ENCODE results near the gene SERF2. TPM values are rescaled to one million over a fixed set of nuclear protein-coding genes. Genes with fewer than 3 reads are reported as not detected.

The SERF2 gene
- total and polyA plus RNA-seq, 2 of the 13 experiments (the other 11 are each of a cell fraction or from before 2014, with no cell fraction given), result 811 to 1,257 TPM

DNA sequence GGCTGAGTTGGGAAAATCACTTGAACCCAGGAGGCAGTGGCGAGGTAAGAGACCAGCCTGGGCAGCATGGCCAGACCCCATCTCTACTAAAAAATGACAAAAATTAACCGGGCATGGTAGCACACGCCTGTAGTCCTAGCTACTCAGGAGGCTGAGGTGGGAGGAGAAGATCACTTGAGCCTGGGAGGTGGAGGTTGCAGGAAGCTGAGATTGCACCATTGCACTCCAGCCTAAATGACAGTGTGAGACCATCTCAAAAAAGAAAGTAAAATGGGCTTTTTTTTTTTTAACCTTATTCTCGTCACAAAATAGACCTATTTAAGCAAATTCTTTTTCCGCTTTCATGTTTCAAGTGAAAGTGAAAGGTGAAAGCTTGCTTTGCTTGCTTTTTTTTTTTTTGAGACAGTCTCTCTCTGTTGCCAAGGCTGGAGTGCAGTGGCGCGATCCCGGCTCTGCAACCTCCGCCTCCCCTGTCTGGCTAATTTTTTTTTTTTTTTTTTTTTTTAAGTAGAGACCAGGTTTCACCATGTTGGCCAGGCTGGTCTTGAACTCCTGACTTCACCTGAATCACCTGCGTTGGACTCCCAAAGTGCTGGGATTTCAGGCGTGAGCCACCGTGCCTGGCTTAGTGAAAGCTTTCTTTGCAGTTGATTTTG is 42.3 kb upstream of the SERF2 start:
- Histone ChIP-seq H3K27me3 (ENCODE audit: control insufficient read depth in 1 of 2, insufficient read depth in 2 of 2, low read length in 2 of 2) (no peaks in the 10 kb centered on the region; a peak in 1 of 5 replicates), H3K79me2 (ENCODE audit: insufficient read depth, low read length) (peaks cover 76% of the 10 kb centered on the region), H3K27ac (ENCODE audit: extremely low read length, insufficient read depth, low read length) (no peak overlapping the region), H3K9ac (ENCODE audit: insufficient read depth, low read depth, low read length) (no peak overlapping the region), H3K4me3 (replicated peaks in 1 of 3; ENCODE audit: insufficient read depth in 1 of 3, low read depth in 2 of 3, low read length in 3 of 3) (peak overlapping the region in 1 of 3 experiments; percentile 4; a peak in 1 of 6 replicates), H3K4me1 (ENCODE audit: insufficient read depth, low read length) (peaks cover 47% of the 10 kb centered on the region), H3K36me3 (replicated peaks in 1 of 2; ENCODE audit: control insufficient read depth in 1 of 2, insufficient read depth in 2 of 2, low read length in 2 of 2) (peaks cover 5 to 36% of the 10 kb centered on the region in 2 experiments; a peak in 4 of 5 replicates), H4K20me1 (ENCODE audit: insufficient read depth, low read length) (peaks cover 45% of the 10 kb centered on the region), H3K9me3 (ENCODE audit: low read length) (no peaks in the 10 kb centered on the region), H3K4me2 (ENCODE audit: low read depth, low read length) (peak overlapping the region; percentile 53), H2AFZ (ENCODE audit: low read length) (no peak overlapping the region)
- no peak for FAIRE-seq
- no peak for TF ChIP-seq RORA (CRISPR knock-in tag; IDR thresholded peaks at IDR 0.05)
- 0 out of 2 replicates have a peak, but pooled peaks have one; percentile 14 for TF ChIP-seq ZBTB38 (CRISPR knock-in tag; IDR thresholded peaks at IDR 0.05)
- ATAC-seq, result no peak
- CTCF ChIA-PET (ENCODE audit: low intra/inter-chr PET ratio, low total read pairs), result no interaction called here
- in situ Hi-C loops (cut with HindIII; ENCODE audit: extremely low pct_ligation_motif_present, low pct_unique_long_range_greater_than_20kb), result loop anchor here (25.0 kb wide), 1 partner anchor 313 kb away; no protein-coding TSS in a partner anchor
- POLR2A ChIA-PET, result no interaction called here
- 88% methylated on average over 12 of the region's 12 CpGs for WGBS (ENCODE audit: low lambda C conversion rate)
- intact Hi-C loops (cut with micrococcal nuclease; ENCODE audit: unreplicated experiment), result no loop called here
- no TSS peak for BruUV-seq (replicated peaks)
- no peak for DNase-seq (ENCODE audit: low spot score)

DNA sequence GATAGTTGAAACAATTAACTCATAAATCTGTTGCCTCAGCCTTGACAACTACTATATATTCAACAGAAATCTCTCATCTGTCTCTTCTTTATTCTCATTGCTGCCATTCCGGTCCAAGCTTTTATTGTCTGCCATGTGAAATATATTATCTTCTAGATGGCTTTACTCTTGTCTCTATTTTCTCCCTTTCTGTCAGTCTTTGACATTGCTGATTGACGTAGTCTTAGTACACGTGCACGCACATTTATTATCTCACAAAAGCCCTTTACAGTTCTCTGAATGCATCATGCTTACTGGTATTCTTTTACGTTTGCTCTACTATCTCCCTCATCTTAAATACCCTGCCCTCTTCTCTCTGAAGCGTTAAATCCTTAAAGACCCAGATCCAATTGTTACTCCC is 40.2 kb upstream of the SERF2 start:
- ATAC-seq (no peak), DNase-seq (ENCODE audit: low spot score) (no peak), FAIRE-seq (no peak)
- no TSS peak for BruUV-seq (replicated peaks)
- 94% methylated on average over 6 of the region's 6 CpGs for WGBS (ENCODE audit: low lambda C conversion rate)
- no peak overlapping the region for H3K9ac ChIP-seq (ENCODE audit: insufficient read depth, low read depth, low read length)
- POLR2A ChIA-PET, result no interaction called here
- peaks cover 45% of the 10 kb centered on the region for H4K20me1 ChIP-seq (ENCODE audit: insufficient read depth, low read length)
- no peaks in the 10 kb centered on the region; a peak in 1 of 5 replicates for H3K27me3 ChIP-seq (ENCODE audit: control insufficient read depth in 1 of 2, insufficient read depth in 2 of 2, low read length in 2 of 2)
- H3K27ac ChIP-seq (ENCODE audit: extremely low read length, insufficient read depth, low read length), result no peak overlapping the region
- H3K79me2 ChIP-seq (ENCODE audit: insufficient read depth, low read length), result peaks cover 73% of the 10 kb centered on the region
- TF ChIP-seq, protein P1, sequence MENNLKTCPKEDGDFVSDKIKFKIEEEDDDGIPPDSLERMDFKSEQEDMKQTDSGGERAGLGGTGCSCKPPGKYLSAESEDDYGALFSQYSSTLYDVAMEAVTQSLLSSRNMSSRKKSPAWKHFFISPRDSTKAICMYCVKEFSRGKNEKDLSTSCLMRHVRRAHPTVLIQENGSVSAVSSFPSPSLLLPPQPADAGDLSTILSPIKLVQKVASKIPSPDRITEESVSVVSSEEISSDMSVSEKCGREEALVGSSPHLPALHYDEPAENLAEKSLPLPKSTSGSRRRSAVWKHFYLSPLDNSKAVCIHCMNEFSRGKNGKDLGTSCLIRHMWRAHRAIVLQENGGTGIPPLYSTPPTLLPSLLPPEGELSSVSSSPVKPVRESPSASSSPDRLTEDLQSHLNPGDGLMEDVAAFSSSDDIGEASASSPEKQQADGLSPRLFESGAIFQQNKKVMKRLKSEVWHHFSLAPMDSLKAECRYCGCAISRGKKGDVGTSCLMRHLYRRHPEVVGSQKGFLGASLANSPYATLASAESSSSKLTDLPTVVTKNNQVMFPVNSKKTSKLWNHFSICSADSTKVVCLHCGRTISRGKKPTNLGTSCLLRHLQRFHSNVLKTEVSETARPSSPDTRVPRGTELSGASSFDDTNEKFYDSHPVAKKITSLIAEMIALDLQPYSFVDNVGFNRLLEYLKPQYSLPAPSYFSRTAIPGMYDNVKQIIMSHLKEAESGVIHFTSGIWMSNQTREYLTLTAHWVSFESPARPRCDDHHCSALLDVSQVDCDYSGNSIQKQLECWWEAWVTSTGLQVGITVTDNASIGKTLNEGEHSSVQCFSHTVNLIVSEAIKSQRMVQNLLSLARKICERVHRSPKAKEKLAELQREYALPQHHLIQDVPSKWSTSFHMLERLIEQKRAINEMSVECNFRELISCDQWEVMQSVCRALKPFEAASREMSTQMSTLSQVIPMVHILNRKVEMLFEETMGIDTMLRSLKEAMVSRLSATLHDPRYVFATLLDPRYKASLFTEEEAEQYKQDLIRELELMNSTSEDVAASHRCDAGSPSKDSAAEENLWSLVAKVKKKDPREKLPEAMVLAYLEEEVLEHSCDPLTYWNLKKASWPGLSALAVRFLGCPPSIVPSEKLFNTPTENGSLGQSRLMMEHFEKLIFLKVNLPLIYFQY (CRISPR knock-in tag; IDR thresholded peaks at IDR 0.05; ENCODE audit: borderline replicate concordance), result no peak
- TF ChIP-seq CHCHD3 (CRISPR knock-in tag; IDR thresholded peaks at IDR 0.05) (no peak), RBFOX2 (IDR thresholded peaks at IDR 0.05; ENCODE audit: low read depth, low read length) (0 out of 2 replicates have a peak, but pooled peaks have one; percentile 35)
- TF ChIP-seq, protein P2, sequence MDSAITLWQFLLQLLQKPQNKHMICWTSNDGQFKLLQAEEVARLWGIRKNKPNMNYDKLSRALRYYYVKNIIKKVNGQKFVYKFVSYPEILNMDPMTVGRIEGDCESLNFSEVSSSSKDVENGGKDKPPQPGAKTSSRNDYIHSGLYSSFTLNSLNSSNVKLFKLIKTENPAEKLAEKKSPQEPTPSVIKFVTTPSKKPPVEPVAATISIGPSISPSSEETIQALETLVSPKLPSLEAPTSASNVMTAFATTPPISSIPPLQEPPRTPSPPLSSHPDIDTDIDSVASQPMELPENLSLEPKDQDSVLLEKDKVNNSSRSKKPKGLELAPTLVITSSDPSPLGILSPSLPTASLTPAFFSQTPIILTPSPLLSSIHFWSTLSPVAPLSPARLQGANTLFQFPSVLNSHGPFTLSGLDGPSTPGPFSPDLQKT (CRISPR knock-in tag; IDR thresholded peaks at IDR 0.05; ENCODE audit: borderline replicate concordance), result no peak
- no peak overlapping the region for H3K4me2 ChIP-seq (ENCODE audit: low read depth, low read length)
- H3K36me3 ChIP-seq (replicated peaks in 1 of 2; ENCODE audit: control insufficient read depth in 1 of 2, insufficient read depth in 2 of 2, low read length in 2 of 2), result peaks cover 5 to 55% of the 10 kb centered on the region in 2 experiments; a peak in 4 of 5 replicates
- no peaks in the 10 kb centered on the region for H3K9me3 ChIP-seq (ENCODE audit: low read length)
- CTCF ChIA-PET (ENCODE audit: low intra/inter-chr PET ratio, low total read pairs), result no interaction called here
- in situ Hi-C loops (cut with HindIII; ENCODE audit: extremely low pct_ligation_motif_present, low pct_unique_long_range_greater_than_20kb) (loop anchor here (25.0 kb wide), 1 partner anchor 315 kb away; no protein-coding TSS in a partner anchor), intact Hi-C loops (cut with micrococcal nuclease; ENCODE audit: unreplicated experiment) (no loop called here)
- H3K4me1 ChIP-seq (ENCODE audit: insufficient read depth, low read length), result peaks cover 47% of the 10 kb centered on the region
- no peak overlapping the region for H2AFZ ChIP-seq (ENCODE audit: low read length)
- H3K4me3 ChIP-seq (replicated peaks in 1 of 3; ENCODE audit: insufficient read depth in 1 of 3, low read depth in 2 of 3, low read length in 3 of 3), result no peak overlapping the region

All from HepG2 (cell line).